GM23338 (cell line): ENCODE measurements around the gene TTC23. TPM values are rescaled to one million over a fixed set of nuclear protein-coding genes. Genes with fewer than 3 reads are reported as not detected.

Source experiments
- CTCF ChIP-seq, 2 experiments: fragments of 200-600 bp in 1 of 2; sonication (generic) in 1 of 2; conservative IDR thresholded peaks; 2 replicates each; pipeline versions ENCODE4 v1.5.1 to v1.6.1; 2016 to 2017; ENCODE audit warnings: antibody characterized with exemption in 2 of 2, low read depth in 2 of 2, mild to moderate bottlenecking in 2 of 2, moderate library complexity in 1 of 2
- ETS1 ChIP-seq: IDR thresholded peaks from 2 replicates; pipeline ENCODE4 v1.6.1; 2016; ENCODE audit warnings: antibody characterized with exemption
- EZH2phosphoT487 ChIP-seq: fragments of 200-600 bp; sonication (generic); IDR thresholded peaks from one replicate; pipeline ENCODE4 v1.8.1; 2018; ENCODE audit warnings: antibody characterized with exemption; ENCODE audit not compliant: unreplicated experiment
- NANOG ChIP-seq: IDR thresholded peaks from 2 replicates; pipeline ENCODE4 v1.6.1; 2016; ENCODE audit warnings: antibody characterized with exemption, borderline replicate concordance
- ZNF331 ChIP-seq: fragments of 250-450 bp; sonication (Bioruptor Pico); IDR thresholded peaks from 2 replicates; pipeline ENCODE4 v1.5.0; 2020; ENCODE audit warnings: low read depth, mild to moderate bottlenecking, moderate library complexity
- ZNF462 ChIP-seq: fragments of 250-450 bp; sonication (Bioruptor Pico); IDR thresholded peaks from 2 replicates; pipeline ENCODE4 v1.5.0; 2020; ENCODE audit warnings: mild to moderate bottlenecking, moderate library complexity
- polyA plus RNA-seq: library from polyadenylated mRNA; unstranded; fragments of >200 nt; fragmentation: Nextera tagmentation; extraction: Ambion mirVana; gene quantifications from 2 replicates; pipeline ENCODE4 v1.2.1, GENCODE V29; 2016
- total RNA-seq: library from RNA; depleted of rRNA; stranded (reverse); fragments of >200 nt; shearing (Covaris generic); gene quantifications from 2 replicates; pipeline ENCODE4 v1.2.3, GENCODE V29; 2014

TTC23 gene
- total and polyA plus RNA-seq, 2 experiments from 2014 or later, result 6.3 to 25.2 TPM

- TF ChIP-seq ZNF462 (CRISPR knock-in tag), result no peak
- no peak for TF ChIP-seq ZNF331 (CRISPR knock-in tag)
- no peak for TF ChIP-seq NANOG
- TF ChIP-seq ETS1, result no peak
- no peak for TF ChIP-seq EZH2phosphoT487
- TF ChIP-seq CTCF (conservative IDR thresholded peaks at IDR 0.05; ENCODE audit: low read depth in 2 of 2), result no peak
Observed at GRCh38 chr15:99226802-99227201, 22.6 kb downstream of the TTC23 start (continued).
